Spleen (tissue), 11 donors: Measurements from ENCODE around the gene SERPINA12. TPM values are rescaled to one million over a fixed set of nuclear protein-coding genes. Genes with fewer than 3 reads are reported as not detected.

ENCODE experiments used
- DNase-seq: peaks from one replicate; pipeline ENCODE4 v3.0.0-alpha.2; 2020
- H3K27ac ChIP-seq, 8 donors: fragments of 200-600 bp; sonication (generic) in 7 of 8; 1 replicate in 4 of 8; 2 replicates in 4 of 8; pipeline versions ENCODE4 v1.5.0 to v1.8.0; 2016 to 2021; ENCODE audit warnings: inconsistent platforms in 4 of 8, mild to moderate bottlenecking in 4 of 8, moderate library complexity in 1 of 8
- H3K27me3 ChIP-seq, 7 donors: fragments of 200-600 bp; sonication (generic) in 6 of 7; replicated peaks in 1 of 7; 1 replicate in 4 of 7; 2 replicates in 3 of 7; pipeline versions ENCODE4 v1.5.0 to v1.8.0; 2016 to 2021; ENCODE audit warnings: inconsistent platforms in 3 of 7, mild to moderate bottlenecking in 1 of 7
- H3K36me3 ChIP-seq, 6 donors: fragments of 200-600 bp; sonication (generic) in 5 of 6; 1 replicate in 4 of 6; 2 replicates in 2 of 6; pipeline versions ENCODE4 v1.5.0 to v1.8.0; 2016 to 2021; ENCODE audit warnings: inconsistent platforms in 2 of 6
- H3K4me1 ChIP-seq, 6 donors: fragments of 200-600 bp; sonication (generic) in 5 of 6; 1 replicate in 3 of 6; 2 replicates in 3 of 6; pipeline versions ENCODE4 v1.5.0 to v1.8.0; 2016 to 2021; ENCODE audit warnings: inconsistent platforms in 3 of 6
- H3K4me3 ChIP-seq, 8 donors: fragments of 200-600 bp; sonication (generic) in 7 of 8; 1 replicate in 4 of 8; 2 replicates in 4 of 8; pipeline versions ENCODE4 v1.5.0 to v1.8.0; 2016 to 2021; ENCODE audit warnings: inconsistent platforms in 4 of 8, mild to moderate bottlenecking in 4 of 8, moderate library complexity in 2 of 8
- H3K9me3 ChIP-seq, 8 donors: fragments of 200-600 bp; sonication (generic) in 7 of 8; 1 replicate in 4 of 8; 2 replicates in 4 of 8; pipeline versions ENCODE4 v1.5.0 to v1.8.0; 2016 to 2021; ENCODE audit warnings: inconsistent platforms in 4 of 8
- CTCF ChIP-seq, 11 experiments: fragments of 200-600 bp in 7 of 11; fragments of 450-650 bp in 4 of 11; sonication (generic) in 4 of 11; IDR thresholded peaks in 8 of 11; conservative IDR thresholded peaks in 3 of 11; 1 replicate in 7 of 11; 2 replicates in 4 of 11; pipeline versions ENCODE4 v1.4.0 to v1.8.0; 2016 to 2021; ENCODE audit warnings: antibody characterized with exemption in 11 of 11, inconsistent platforms in 4 of 11, mild to moderate bottlenecking in 1 of 11
- POLR2A ChIP-seq, 3 donors: fragments of 450-650 bp; IDR thresholded peaks; one replicate each; pipeline ENCODE4 v1.5.1; 2017; ENCODE audit warnings: antibody characterized with exemption in 3 of 3, mild to moderate bottlenecking in 1 of 3
- POLR2AphosphoS5 ChIP-seq, 3 donors: sonication (generic); formaldehyde crosslinking; IDR thresholded peaks; one replicate each; pipeline ENCODE4 v1.5.1; 2017; ENCODE audit warnings: antibody characterized with exemption in 3 of 3
- WGBS, 5 donors: extraction: QIAGEN DNeasy Blood & Tissue Kit in 3 of 5; methylation state at CpG; one replicate each; pipeline versions ENCODE4 v1.1.5 to v1.1.7; 2013 to 2018; 5-methylcytosine and 5-hydroxymethylcytosine counted together
- intact Hi-C: fragments of 100-400 bp; cut with DNase I; formaldehyde crosslinking; loops from one replicate; pipeline ENCODE4 v1.15.0; 2023; ENCODE audit warnings: low total_unique reads
- polyA plus RNA-seq, 3 donors: library from polyadenylated mRNA; stranded (reverse); fragments of 200-250 nt; gene quantifications; one replicate each; pipeline ENCODE4 v1.2.1, GENCODE V29; 2013
- total RNA-seq, 7 donors: library from RNA; depleted of rRNA in 3 of 7; stranded (reverse); fragments of >200 nt in 3 of 7; fragmentation: NEBNext Ultra II Directional in 4 of 7; extraction: Animal tissue kit (Norgen Biotek cat#: 25700) in 4 of 7; gene quantifications; one replicate each; pipeline versions ENCODE4 v1.1.0 to v1.2.1, GENCODE V29; 2016 to 2021
- donor health status: healthy with polysubstance abuse.
- donor health status: DM: no; HTN: no; CAD: no; lungs with moderate emphysema.
- donor health status: DM: no; HTN: no; CAD: no.
- donor health status: Bipolar disorder and iron deficiency.
- donor health status: healthy.
- donor health status: DM: no; HTN: no; CAD: no.
- donor health status: DM: yes; HTN: yes; CAD: no.

SERPINA12 gene
- total and polyA plus RNA-seq, 10 donors = not detected

- H3K9me3 ChIP-seq = peaks cover 0 to 56% (median 20%) of the 10 kb centered on the region in 8 donors
- no peak for DNase-seq
- H3K36me3 ChIP-seq = no peaks in the 10 kb centered on the region
- intact Hi-C loops = no loop called here
- H3K27me3 ChIP-seq = peaks cover 0 to 8% (median 0%) of the 10 kb centered on the region in 7 donors
- no peak overlapping the region for H3K27ac ChIP-seq
- H3K4me1 ChIP-seq = no peaks in the 10 kb centered on the region
- H3K4me3 ChIP-seq = no peak overlapping the region
- TF ChIP-seq POLR2A (IDR thresholded peaks at IDR 0.05) (no peak), POLR2AphosphoS5 (IDR thresholded peaks at IDR 0.05) (no peak), CTCF (IDR thresholded peaks at IDR 0.05 in 8 of 11, conservative IDR thresholded peaks at IDR 0.05 in 3 of 11) (no peak)
- WGBS, 5 donors = 79 to 89% (median 88%) methylated on average over 19 of the region's 19 CpGs
Observed at GRCh38 chr14:94461526-94462218, 47.6 kb downstream of the SERPINA12 start.

GRCh38 chr14:94460631-94461416 lies 48.4 kb downstream of the SERPINA12 start:
- DNase-seq = no peak
- Histone ChIP-seq H3K36me3 (no peaks in the 10 kb centered on the region), H3K27me3 (peaks cover 0 to 8% (median 0%) of the 10 kb centered on the region in 7 donors), H3K4me1 (no peaks in the 10 kb centered on the region), H3K4me3 (no peak overlapping the region), H3K27ac (no peak overlapping the region), H3K9me3 (peaks cover 0 to 55% (median 19%) of the 10 kb centered on the region in 8 donors)
- intact Hi-C loops = no loop called here
- WGBS, 5 donors = 55 to 75% (median 66%) methylated on average over 8 of the region's 8 CpGs
- TF ChIP-seq POLR2AphosphoS5 (IDR thresholded peaks at IDR 0.05) (no peak), CTCF (IDR thresholded peaks at IDR 0.05 in 8 of 11, conservative IDR thresholded peaks at IDR 0.05 in 3 of 11) (no peak), POLR2A (IDR thresholded peaks at IDR 0.05) (no peak)

- 55 to 100% (median 58%) methylated on average over 2 of the region's 2 CpGs for WGBS, 5 donors
- intact Hi-C loops = no loop called here
- DNase-seq = no peak
- H3K27ac ChIP-seq = no peak overlapping the region
- H3K4me3 ChIP-seq = no peak overlapping the region
- H3K36me3 ChIP-seq = no peaks in the 10 kb centered on the region
- peaks cover 0 to 8% (median 0%) of the 10 kb centered on the region in 7 donors for H3K27me3 ChIP-seq
- H3K9me3 ChIP-seq = peaks cover 0 to 34% (median 1%) of the 10 kb centered on the region in 8 donors
- TF ChIP-seq POLR2AphosphoS5 (IDR thresholded peaks at IDR 0.05) = no peak
- H3K4me1 ChIP-seq = no peaks in the 10 kb centered on the region
Observed at GRCh38 chr14:94458558-94459205, 50.6 kb downstream of the SERPINA12 start.

GRCh38 chr14:94458096-94458495 lies 51.2 kb downstream of the SERPINA12 start:
- H3K27ac ChIP-seq = no peak overlapping the region
- intact Hi-C loops = no loop called here
- no peak overlapping the region for H3K4me3 ChIP-seq
- 71 to 83% (median 77%) methylated on average over 1 of the region's 1 CpG for WGBS, 5 donors
- H3K9me3 ChIP-seq = peaks cover 0 to 34% (median 0%) of the 10 kb centered on the region in 8 donors
- no peaks in the 10 kb centered on the region for H3K4me1 ChIP-seq
- DNase-seq = no peak
- TF ChIP-seq POLR2AphosphoS5 (IDR thresholded peaks at IDR 0.05) (no peak), CTCF (IDR thresholded peaks at IDR 0.05 in 8 of 11, conservative IDR thresholded peaks at IDR 0.05 in 3 of 11) (no peak), POLR2A (IDR thresholded peaks at IDR 0.05) (no peak)
- peaks cover 0 to 8% (median 0%) of the 10 kb centered on the region in 7 donors for H3K27me3 ChIP-seq
- no peaks in the 10 kb centered on the region for H3K36me3 ChIP-seq
